Measurements from ENCODE around the gene TRPC6. TPM values are rescaled to one million over a fixed set of nuclear protein-coding genes. Genes with fewer than 3 reads are reported as not detected.
"Not testable (repeated sequence)": the region's sequence is repeated elsewhere in the genome, so short reads cannot be mapped to it uniquely, and the experiment has no call there.

Gene TRPC6
- total RNA-seq, 1 donor from 2014 or later, result 1.2 TPM

DNA sequence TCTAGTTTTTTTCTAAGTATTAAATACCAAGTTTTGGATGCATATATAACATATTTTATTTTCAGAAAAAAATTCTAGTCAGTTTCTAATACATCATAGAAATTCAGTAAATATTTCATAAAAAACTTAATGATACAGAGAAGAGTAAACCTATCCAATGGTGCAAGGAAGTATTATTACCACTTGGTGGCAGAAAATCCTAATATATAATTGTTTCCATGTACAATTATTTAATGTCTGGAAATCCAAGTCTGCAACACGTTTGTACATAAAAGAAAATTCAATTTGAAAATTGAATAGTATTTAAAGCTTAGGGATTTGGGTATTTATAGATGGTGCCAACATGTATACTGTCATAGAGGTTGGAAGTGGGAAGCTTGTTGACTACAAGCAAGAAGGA lies 127.0 kb downstream of the TRPC6 start:
- no peak for DNase-seq (ENCODE audit: extremely low read depth, low read depth, low spot score)

GRCh38 chr11:101453682-101454081 lies 130.1 kb downstream of the TRPC6 start:
- DNase-seq (ENCODE audit: extremely low read depth, low read depth, low spot score), result no peak

DNA sequence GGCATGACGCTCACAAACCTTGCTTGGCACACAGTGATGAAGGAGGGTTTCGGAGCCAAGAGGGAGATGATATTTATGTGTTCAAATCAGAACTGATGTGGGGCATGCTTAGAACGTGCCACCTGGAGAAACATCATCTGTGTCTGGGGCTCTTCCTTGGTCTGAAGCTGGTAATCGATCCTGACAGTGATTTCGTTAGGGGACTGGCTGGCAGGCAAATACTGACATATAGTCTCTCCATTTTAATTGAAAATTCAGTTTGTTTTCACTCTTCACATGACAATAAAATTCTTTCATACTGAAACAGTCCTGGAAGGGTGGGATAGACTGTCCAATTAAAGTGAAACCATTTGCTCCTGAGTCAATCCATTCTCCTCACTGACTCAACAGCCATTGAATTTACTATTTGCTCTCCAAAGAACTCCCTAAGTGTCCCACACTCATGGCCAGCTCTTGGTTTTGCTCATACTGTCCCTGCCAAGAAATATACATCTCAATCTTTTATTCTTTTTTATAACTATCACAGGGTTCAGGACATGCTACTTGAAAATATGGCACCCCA lies 134.8 kb downstream of the TRPC6 start:
- no peak for DNase-seq (ENCODE audit: extremely low read depth, low read depth, low spot score)

DNA sequence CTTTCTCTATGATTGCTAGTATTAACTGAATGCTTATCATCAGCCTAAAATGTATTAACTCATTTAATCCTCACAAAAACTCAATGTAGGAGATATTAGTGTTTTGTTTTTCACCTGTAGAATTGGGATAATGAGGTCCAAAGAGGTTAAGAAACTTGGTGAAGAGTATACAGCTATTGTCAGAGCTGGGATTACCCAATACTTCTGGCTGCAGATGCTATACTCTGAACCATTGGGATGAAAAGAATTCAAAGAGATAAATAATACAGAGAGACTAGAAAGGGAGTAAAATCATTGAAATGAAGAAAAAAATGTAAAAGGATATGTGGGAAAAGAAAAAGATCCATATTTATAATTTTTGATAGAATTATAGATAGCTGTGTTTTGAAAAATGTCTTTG lies 137.1 kb downstream of the TRPC6 start:
- DNase-seq (ENCODE audit: extremely low read depth, low read depth, low spot score), result no peak

DNA sequence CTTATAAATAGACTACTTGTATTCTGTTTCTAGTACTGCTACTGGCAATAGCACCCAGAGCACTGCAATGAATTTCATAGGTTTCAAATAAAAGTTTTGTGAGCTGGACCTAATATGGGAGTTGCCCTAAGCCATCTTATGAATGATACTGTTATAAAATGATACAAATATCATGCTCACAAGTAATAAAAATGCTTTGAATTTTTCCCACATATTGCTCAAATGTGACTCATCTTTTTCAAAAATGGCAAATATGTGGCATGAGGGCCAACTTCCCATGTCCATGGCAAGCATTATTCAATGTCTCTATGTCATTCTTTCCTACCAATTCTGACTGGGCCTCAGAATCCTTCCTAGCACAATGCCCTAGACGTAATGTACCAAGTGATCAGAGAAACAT lies 137.6 kb downstream of the TRPC6 start:
- no peak for DNase-seq (ENCODE audit: extremely low read depth, low read depth, low spot score)

GRCh38 chr11:101445761-101446160 lies 138.0 kb downstream of the TRPC6 start:
- no peak for DNase-seq (ENCODE audit: extremely low read depth, low read depth, low spot score)

- no peak for DNase-seq (ENCODE audit: extremely low read depth, low read depth, low spot score)
Observed at GRCh38 chr11:101444851-101445250, 139.0 kb downstream of the TRPC6 start.

GRCh38 chr11:101444164-101444563 lies 139.6 kb downstream of the TRPC6 start:
- DNase-seq (ENCODE audit: extremely low read depth, low read depth, low spot score), result no peak

DNA sequence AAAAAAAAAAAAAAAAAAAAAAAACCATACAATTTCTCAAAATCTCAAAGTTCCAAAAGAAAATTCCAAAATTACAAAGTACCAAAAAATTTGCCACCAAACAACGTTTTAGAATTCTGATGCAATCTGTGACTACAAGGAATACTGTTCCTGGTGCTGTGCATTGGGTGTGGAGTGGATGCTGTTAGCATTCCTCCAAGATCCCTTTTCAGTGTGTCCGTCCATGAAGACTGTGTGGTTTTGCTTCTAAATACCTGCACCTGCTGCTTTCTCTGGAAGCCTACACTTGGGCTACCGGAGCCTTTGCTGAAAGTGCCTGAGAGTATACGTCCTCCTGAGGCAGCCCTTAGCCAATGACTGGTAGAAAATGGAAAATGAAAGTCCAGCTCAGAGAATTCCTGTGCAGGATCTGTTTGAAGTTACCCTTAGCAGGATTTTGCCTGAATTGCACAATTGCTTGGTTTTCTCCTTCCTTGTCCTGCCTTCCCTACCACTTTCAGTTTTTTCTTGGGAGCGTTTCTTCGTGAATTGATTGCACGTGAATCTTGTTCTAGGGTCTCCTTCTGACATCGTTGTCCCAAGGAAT lies 140.8 kb downstream of the TRPC6 start:
- DNase-seq (ENCODE audit: extremely low read depth, low read depth, low spot score), result no peak

- no peak for DNase-seq (ENCODE audit: extremely low read depth, low read depth, low spot score)
Observed at GRCh38 chr11:101442171-101442570, 141.6 kb downstream of the TRPC6 start.

- DNase-seq (ENCODE audit: extremely low read depth, low read depth, low spot score), result no peak
Observed at GRCh38 chr11:101441747-101442146, 142.1 kb downstream of the TRPC6 start.

DNA sequence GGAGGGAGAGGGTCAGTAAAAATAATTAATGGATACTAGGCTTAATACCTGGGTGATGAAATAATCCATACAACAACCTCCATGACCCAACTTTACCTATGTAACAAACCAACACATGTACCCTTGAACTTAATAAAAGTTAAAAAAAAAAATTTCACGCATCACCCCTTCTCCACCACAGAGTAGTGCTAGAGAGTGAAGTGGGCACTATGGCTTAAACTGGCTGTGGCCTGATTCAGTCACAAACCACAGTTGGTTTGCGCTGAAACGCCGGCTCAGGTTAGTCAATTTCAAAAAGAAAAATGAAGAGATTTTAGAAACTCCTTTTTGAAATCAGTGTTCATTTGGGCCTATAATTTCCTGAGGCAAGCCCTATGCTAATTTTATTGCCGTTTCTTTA lies 144.3 kb downstream of the TRPC6 start:
- DNase-seq (ENCODE audit: extremely low read depth, low read depth, low spot score), result no peak

- not testable (repeated sequence) for DNase-seq (ENCODE audit: extremely low read depth, low read depth, low spot score)
Observed at GRCh38 chr11:101438708-101439107, 145.1 kb downstream of the TRPC6 start.

DNA sequence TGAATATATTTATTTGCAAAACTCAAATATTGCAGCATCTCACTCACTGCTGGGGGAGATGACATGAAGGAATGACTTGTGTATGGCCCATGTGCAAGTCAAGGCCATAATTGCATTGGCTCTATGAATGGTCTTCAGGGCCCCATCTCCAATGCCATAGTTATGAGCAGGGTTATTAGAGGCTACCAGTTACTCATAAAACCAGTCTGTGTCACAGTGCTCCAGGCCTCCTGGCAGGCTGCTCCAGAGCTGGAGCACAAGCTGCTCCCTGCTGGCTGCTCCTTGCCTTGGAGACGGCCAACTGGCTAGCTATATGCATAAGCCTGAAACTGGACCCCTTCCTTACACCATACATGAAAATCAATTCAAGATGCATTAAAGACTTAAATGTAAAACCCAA lies 145.7 kb downstream of the TRPC6 start:
- no peak for DNase-seq (ENCODE audit: extremely low read depth, low read depth, low spot score)

GRCh38 chr11:101436511-101437142 lies 147.2 kb downstream of the TRPC6 start:
- no peak for DNase-seq (ENCODE audit: extremely low read depth, low read depth, low spot score)

DNA sequence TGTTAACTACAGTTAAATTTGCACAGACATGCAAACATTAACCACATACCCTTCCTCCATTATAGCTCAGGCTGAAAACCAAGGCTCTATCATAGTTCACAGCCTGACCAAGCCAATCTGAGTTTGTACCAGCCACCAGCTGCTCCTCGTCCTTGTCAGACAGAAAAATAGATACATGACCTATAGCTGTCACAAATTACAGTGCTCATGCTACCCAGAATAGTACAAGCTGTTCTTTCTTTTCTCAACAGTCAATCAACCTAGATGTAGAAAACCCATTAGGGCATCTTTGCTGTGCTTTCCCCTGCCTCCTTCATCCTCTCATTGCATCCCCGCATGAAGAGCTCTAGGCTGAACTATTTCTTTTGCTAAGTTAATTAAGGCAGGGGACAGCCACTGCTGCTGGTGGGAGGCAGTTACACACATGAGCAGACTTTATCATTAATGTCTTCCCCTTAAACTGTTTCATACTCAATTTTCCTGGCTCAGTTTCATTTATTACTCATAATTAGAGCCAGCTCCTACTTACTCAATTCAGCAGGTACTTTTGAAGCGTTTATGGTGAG lies 148.3 kb downstream of the TRPC6 start:
- DNase-seq (ENCODE audit: extremely low read depth, low read depth, low spot score), result no peak

DNA sequence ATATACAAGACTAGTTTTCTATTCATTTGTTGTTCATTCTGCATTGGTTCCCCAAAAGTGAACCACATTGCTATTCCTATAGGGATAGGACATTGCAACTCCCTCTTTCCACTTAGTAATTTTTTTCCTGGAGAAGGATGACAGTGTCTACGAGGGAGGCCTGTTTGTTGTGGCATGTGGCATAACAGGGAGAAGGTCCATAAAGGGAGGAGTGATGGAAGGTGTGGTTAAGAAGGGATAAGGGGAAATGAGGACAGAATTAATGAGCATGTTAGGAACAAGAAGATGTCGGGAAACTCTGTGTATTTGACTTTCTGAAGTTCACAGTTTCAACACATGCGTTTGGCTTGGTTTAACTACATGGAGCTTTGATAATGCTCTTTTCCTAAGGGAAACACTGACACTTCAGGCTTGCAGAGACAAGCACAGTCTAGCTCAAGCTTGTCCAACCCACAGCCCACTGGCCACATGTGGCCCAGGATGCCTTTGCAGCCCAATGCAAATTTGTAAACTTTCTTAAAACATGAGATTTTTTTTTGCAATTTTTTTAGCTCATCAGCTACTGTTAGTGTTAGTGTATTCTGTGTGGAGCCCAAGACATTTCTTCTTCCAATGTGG lies 149.7 kb downstream of the TRPC6 start:
- no peak for DNase-seq (ENCODE audit: extremely low read depth, low read depth, low spot score)

- no peak for DNase-seq (ENCODE audit: extremely low read depth, low read depth, low spot score)
Observed at GRCh38 chr11:101433151-101433550, 150.7 kb downstream of the TRPC6 start.

DNA sequence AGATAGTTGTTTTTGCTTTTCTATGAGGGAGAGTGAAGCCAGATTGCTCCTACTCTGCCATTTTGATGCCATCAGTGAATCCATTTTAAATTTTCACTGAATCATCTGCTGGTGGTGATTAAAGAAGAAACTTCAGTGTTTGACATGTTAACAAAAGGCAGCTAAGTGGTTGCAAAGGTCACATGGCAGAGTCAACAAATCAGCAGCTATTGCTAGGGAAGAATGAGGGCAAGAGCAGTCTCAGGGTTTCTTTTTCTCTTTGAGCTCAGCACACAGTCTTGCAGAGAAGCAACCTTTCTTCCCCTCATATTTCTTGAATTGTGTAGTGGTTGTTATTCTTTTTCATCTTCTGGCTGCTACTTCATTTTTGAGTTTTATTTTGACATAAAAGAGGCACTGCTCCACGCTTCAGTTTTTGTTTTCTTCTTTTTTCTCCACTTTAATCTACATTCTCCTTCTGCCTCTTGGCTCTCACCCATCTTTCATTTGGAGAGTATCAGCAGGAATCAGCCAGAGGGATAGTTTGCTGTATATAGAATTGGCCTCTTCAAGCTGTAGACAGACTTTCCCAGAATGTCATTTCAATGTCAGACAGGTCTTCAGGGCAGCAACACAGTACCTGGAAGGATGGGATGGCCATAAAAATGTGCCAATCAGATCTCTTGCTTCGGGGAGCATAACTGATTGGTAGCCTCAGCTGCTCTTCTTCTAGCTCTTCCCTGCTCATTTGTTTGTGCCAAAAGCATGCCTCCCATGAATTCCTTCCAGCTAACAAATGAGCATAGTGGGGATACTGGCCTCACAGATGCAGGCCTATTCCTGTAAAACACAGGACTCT lies 153.9 kb downstream of the TRPC6 start:
- no peak for DNase-seq (ENCODE audit: extremely low read depth, low read depth, low spot score)

DNA sequence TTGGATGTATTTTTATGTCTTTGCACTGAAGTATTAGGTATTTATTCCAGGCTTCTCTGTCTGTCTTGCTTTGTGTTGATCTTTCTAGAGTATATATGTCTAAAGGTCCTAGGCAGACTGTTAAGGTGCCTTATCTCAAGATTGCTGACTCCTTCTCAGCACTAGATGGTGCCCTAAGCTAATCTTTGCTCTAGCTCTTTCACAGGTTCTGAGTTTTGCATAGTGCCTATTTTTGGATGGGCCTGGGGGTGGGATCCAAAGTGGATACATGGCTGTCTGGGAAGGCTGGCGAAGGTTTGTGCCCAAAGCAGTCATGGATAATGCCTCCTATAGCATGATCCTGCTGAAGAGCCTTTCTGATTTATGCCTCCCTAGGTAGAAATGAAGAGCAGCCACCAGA lies 154.9 kb downstream of the TRPC6 start:
- DNase-seq (ENCODE audit: extremely low read depth, low read depth, low spot score), result no peak

- DNase-seq (ENCODE audit: extremely low read depth, low read depth, low spot score), result no peak
Observed at GRCh38 chr11:101407324-101407723, 176.5 kb downstream of the TRPC6 start.
